Fibroblast of lung (primary cell): ENCODE measurements around the gene POU2F1. TPM values are rescaled to one million over a fixed set of nuclear protein-coding genes. Genes with fewer than 3 reads are reported as not detected.

Experiments used
- DNase-seq, 2 donors: peaks; one replicate each; pipeline versions ENCODE4 v3.0.0 to v3.0.0-alpha.2; 2010; ENCODE audit warnings: low read depth in 2 of 2
- H2AFZ ChIP-seq: 2 replicates; pipeline ENCODE4 v1.5.1; 2012; ENCODE audit warnings: low read length, control low read depth, inconsistent platforms
- H3K27ac ChIP-seq: 2 replicates; pipeline ENCODE4 v1.5.1; 2011; ENCODE audit warnings: low read length, control low read depth; ENCODE audit not compliant: insufficient read depth
- H3K27me3 ChIP-seq: 2 replicates; pipeline ENCODE4 v1.5.1; 2011; ENCODE audit warnings: mild to moderate bottlenecking, low read length; ENCODE audit not compliant: control insufficient read depth, insufficient read depth
- H3K36me3 ChIP-seq: 2 replicates; pipeline ENCODE4 v1.5.1; 2011; ENCODE audit warnings: low read length; ENCODE audit not compliant: control insufficient read depth, insufficient read depth
- H3K4me1 ChIP-seq: 2 replicates; pipeline ENCODE4 v1.5.1; 2011; ENCODE audit warnings: low read length; ENCODE audit not compliant: control insufficient read depth, insufficient read depth; ENCODE audit errors: extremely low read depth
- H3K4me2 ChIP-seq: 2 replicates; pipeline ENCODE4 v1.5.1; 2011; ENCODE audit warnings: low read length, control low read depth; ENCODE audit not compliant: insufficient read depth; ENCODE audit errors: extremely low read depth
- H3K4me3 ChIP-seq, 4 experiments: fragments of 200-600 bp in 1 of 4; sonication (generic) in 1 of 4; replicated peaks in 1 of 4; 2 replicates each; pipeline ENCODE4 v1.5.1; 2011 to 2016; ENCODE audit warnings: low read length in 4 of 4, low read depth in 3 of 4, mild to moderate bottlenecking in 3 of 4, control low read depth in 2 of 4, inconsistent platforms in 1 of 4, mixed read lengths in 1 of 4; ENCODE audit not compliant: insufficient read depth in 1 of 4; ENCODE audit errors: control extremely low read depth in 1 of 4
- H3K79me2 ChIP-seq: 2 replicates; pipeline ENCODE4 v1.5.1; 2012; ENCODE audit warnings: mild to moderate bottlenecking, low read length, inconsistent platforms; ENCODE audit not compliant: control insufficient read depth, insufficient read depth
- H3K9ac ChIP-seq: 2 replicates; pipeline ENCODE4 v1.5.1; 2011; ENCODE audit warnings: mild to moderate bottlenecking, low read length, control low read depth; ENCODE audit not compliant: insufficient read depth
- H3K9me3 ChIP-seq: 2 replicates; pipeline ENCODE4 v1.5.1; 2012; ENCODE audit warnings: low read depth, low read length; ENCODE audit not compliant: control insufficient read depth, insufficient read depth
- H4K20me1 ChIP-seq: 2 replicates; pipeline ENCODE4 v1.5.1; 2011; ENCODE audit warnings: low read length; ENCODE audit not compliant: control insufficient read depth, insufficient read depth; ENCODE audit errors: extremely low read depth
- CTCF ChIP-seq, 2 donors: IDR thresholded peaks in 1 of 2; conservative IDR thresholded peaks in 1 of 2; 1 replicate in 1 of 2; 2 replicates in 1 of 2; pipeline ENCODE4 v1.5.1; 2011 to 2012; ENCODE audit warnings: low read length in 2 of 2, control low read depth in 1 of 2, inconsistent platforms in 1 of 2, low read depth in 1 of 2, mild to moderate bottlenecking in 1 of 2
- EZH2 ChIP-seq: IDR thresholded peaks from 2 replicates; pipeline ENCODE4 v1.5.1; 2012; ENCODE audit warnings: low read length, control low read depth, mild to moderate bottlenecking; ENCODE audit errors: missing control alignments
- polyA plus RNA-seq, 2 donors: library from polyadenylated mRNA; depleted of rRNA in 1 of 2; stranded (reverse) in 1 of 2; unstranded in 1 of 2; fragments of >200 nt; gene quantifications; 2 replicates each; pipeline ENCODE4 v1.2.1, GENCODE V29; 2011 to 2012; ENCODE audit warnings: missing spikeins in 1 of 2
- total RNA-seq: library from RNA; depleted of rRNA; stranded (reverse); fragments of >200 nt; gene quantifications from 2 replicates; pipeline ENCODE4 v1.2.1, GENCODE V29; 2014

The POU2F1 gene
- total and polyA plus RNA-seq, 2 donors (not counting 1 experiment from before 2014, with no cell fraction given): 3.5 to 4.3 TPM

GRCh38 chr1:167429612-167430011, 208.9 kb downstream of the POU2F1 start:
- Histone ChIP-seq H3K4me2 (no peak overlapping the region), H3K4me3 (no peak overlapping the region), H3K27ac (no peak overlapping the region), H2AFZ (no peak overlapping the region), H3K27me3 (no peaks in the 10 kb centered on the region), H3K9ac (no peak overlapping the region), H3K4me1 (no peaks in the 10 kb centered on the region), H3K36me3 (no peaks in the 10 kb centered on the region), H3K79me2 (no peaks in the 10 kb centered on the region), H3K9me3 (no peaks in the 10 kb centered on the region), H4K20me1 (no peaks in the 10 kb centered on the region)
- TF ChIP-seq CTCF (conservative IDR thresholded peaks at IDR 0.05 in 1 of 2, IDR thresholded peaks at IDR 0.05 in 1 of 2; ENCODE audit: low read depth in 1 of 2, low read length in 2 of 2) (no peak), EZH2 (no peak)
- no peak for DNase-seq

DNA sequence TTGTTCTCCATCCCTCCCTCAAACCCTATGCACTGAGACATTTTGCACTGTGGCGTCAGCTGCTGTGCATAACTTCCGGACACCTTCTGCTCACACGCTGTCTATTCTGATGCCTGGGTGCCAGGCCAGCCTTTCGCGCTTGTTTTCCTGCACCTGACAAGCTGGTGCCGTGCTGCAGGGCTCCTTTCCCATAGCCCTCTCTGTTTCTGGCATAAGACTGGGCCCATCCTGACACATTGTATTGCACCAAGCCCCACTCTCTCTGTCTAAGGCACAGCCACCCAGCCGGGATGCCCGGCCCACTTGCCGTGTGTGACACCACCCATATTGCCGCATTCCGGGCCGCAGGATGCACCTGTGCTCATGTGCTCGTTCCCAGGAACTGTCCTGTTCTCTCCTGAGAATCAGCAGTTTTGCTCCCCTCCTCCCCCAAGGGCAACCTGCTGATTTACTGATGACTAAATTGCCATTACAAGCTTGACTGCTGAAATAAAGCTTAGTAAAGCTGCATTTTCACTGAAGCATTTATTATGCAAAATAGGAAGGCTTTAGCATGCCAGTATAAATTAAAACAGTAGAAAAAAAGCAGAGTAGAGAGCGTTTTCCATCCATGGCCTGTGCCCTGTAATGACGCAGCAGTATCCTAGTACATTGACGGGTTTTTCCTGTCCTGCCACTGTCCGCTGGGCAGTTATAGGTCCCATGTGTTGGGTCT, 209.6 kb downstream of the POU2F1 start:
- H3K27ac ChIP-seq: no peak overlapping the region
- H3K9me3 ChIP-seq: no peaks in the 10 kb centered on the region
- no peak overlapping the region for H3K4me3 ChIP-seq
- H3K4me2 ChIP-seq: no peak overlapping the region
- no peak overlapping the region for H2AFZ ChIP-seq
- no peaks in the 10 kb centered on the region for H3K79me2 ChIP-seq
- H3K9ac ChIP-seq: no peak overlapping the region
- DNase-seq: no peak
- H3K36me3 ChIP-seq: no peaks in the 10 kb centered on the region
- no peaks in the 10 kb centered on the region for H3K27me3 ChIP-seq
- TF ChIP-seq CTCF (conservative IDR thresholded peaks at IDR 0.05 in 1 of 2, IDR thresholded peaks at IDR 0.05 in 1 of 2; ENCODE audit: low read depth in 1 of 2, low read length in 2 of 2): no peak
- TF ChIP-seq EZH2: no peak
- no peaks in the 10 kb centered on the region for H3K4me1 ChIP-seq
- H4K20me1 ChIP-seq: no peaks in the 10 kb centered on the region

GRCh38 chr1:167430849-167431242, 210.2 kb downstream of the POU2F1 start:
- no peaks in the 10 kb centered on the region for H3K27me3 ChIP-seq
- no peak overlapping the region for H3K27ac ChIP-seq
- H3K36me3 ChIP-seq: no peaks in the 10 kb centered on the region
- H3K9ac ChIP-seq: no peak overlapping the region
- H3K4me1 ChIP-seq: no peaks in the 10 kb centered on the region
- no peaks in the 10 kb centered on the region for H3K9me3 ChIP-seq
- H3K4me3 ChIP-seq: no peak overlapping the region
- TF ChIP-seq EZH2 (no peak), CTCF (conservative IDR thresholded peaks at IDR 0.05 in 1 of 2, IDR thresholded peaks at IDR 0.05 in 1 of 2; ENCODE audit: low read depth in 1 of 2, low read length in 2 of 2) (no peak)
- H3K79me2 ChIP-seq: no peaks in the 10 kb centered on the region
- DNase-seq: no peak
- no peak overlapping the region for H2AFZ ChIP-seq
- no peak overlapping the region for H3K4me2 ChIP-seq
- H4K20me1 ChIP-seq: no peaks in the 10 kb centered on the region
